DMS 273 (cell line): ENCODE data around the gene SLC6A6.
A peak's percentile ranks its signal among the peaks of the same experiment; 100 is the strongest.
"Not testable (repeated sequence)": the region's sequence is repeated elsewhere in the genome, so short reads cannot be mapped to it uniquely, and the experiment has no call there.

ENCODE experiments used
- DNase-seq: peaks from one replicate; lab custom pipeline; 2025; ENCODE audit not compliant: unreplicated experiment; lab: John Stamatoyannopoulos, UW

SLC6A6 gene

GRCh38 chr3:14397531-14397930 is 4.9 kb upstream of the SLC6A6 start:
- DNase-seq: no peak

GRCh38 chr3:14397940-14398796 is 4.2 kb upstream of the SLC6A6 start:
- DNase-seq: no peak

GRCh38 chr3:14398797-14399106 is 3.7 kb upstream of the SLC6A6 start:
- DNase-seq: no peak

GRCh38 chr3:14401692-14402303 is 608 bp upstream of the SLC6A6 start:
- DNase-seq: no peak

- DNase-seq: peak; percentile 40
Measured at GRCh38 chr3:14403619-14404155, 1.3 kb downstream of the SLC6A6 start.

- DNase-seq: peak; percentile 33
Measured at GRCh38 chr3:14404186-14404585, 1.8 kb downstream of the SLC6A6 start.

GRCh38 chr3:14404631-14405359 is 2.4 kb downstream of the SLC6A6 start:
- DNase-seq: no peak

GRCh38 chr3:14405360-14406238 is 3.2 kb downstream of the SLC6A6 start:
- no peak for DNase-seq

GRCh38 chr3:14406336-14406735 is 3.9 kb downstream of the SLC6A6 start:
- DNase-seq: no peak

- DNase-seq: no peak
Measured at GRCh38 chr3:14406766-14407165, 4.4 kb downstream of the SLC6A6 start.

- DNase-seq: no peak
Measured at GRCh38 chr3:14407203-14407602, 4.8 kb downstream of the SLC6A6 start.

GRCh38 chr3:14409779-14410063 is 7.3 kb downstream of the SLC6A6 start:
- DNase-seq: not testable (repeated sequence)

- no peak for DNase-seq
Measured at GRCh38 chr3:14410106-14410502, 7.7 kb downstream of the SLC6A6 start.

- no peak for DNase-seq
Measured at GRCh38 chr3:14410503-14411165, 8.2 kb downstream of the SLC6A6 start.

GRCh38 chr3:14411166-14411526 is 8.7 kb downstream of the SLC6A6 start:
- DNase-seq: no peak

GRCh38 chr3:14411988-14412387 is 9.6 kb downstream of the SLC6A6 start:
- no peak for DNase-seq

- DNase-seq: no peak
Measured at GRCh38 chr3:14412831-14413380, 10.5 kb downstream of the SLC6A6 start.

GRCh38 chr3:14413381-14414071 is 11.1 kb downstream of the SLC6A6 start:
- no peak for DNase-seq

GRCh38 chr3:14414846-14415464 is 12.5 kb downstream of the SLC6A6 start:
- DNase-seq: no peak
